HG02642 (cell line): Measurements from ENCODE around the gene ERBB2.
"Not testable (repeated sequence)": the region's sequence is repeated elsewhere in the genome, so short reads cannot be mapped to it uniquely, and the experiment has no call there.

Experiments used
- ATAC-seq: cut with Tn5 transposase; IDR thresholded peaks from one replicate; pipeline ENCODE4 v1.9.1; 2021; ENCODE audit warnings: mild to moderate bottlenecking; ENCODE audit not compliant: unreplicated experiment, poor library complexity

Gene ERBB2

GRCh38 chr17:39754958-39755553 lies 55.2 kb downstream of the ERBB2 start:
- ATAC-seq: no peak

- no peak for ATAC-seq
Measured at GRCh38 chr17:39755554-39756379, 55.9 kb downstream of the ERBB2 start.

GRCh38 chr17:39756380-39757079 lies 56.7 kb downstream of the ERBB2 start:
- ATAC-seq: no peak

- ATAC-seq: no peak
Measured at GRCh38 chr17:39757176-39757662, 57.4 kb downstream of the ERBB2 start.

- no peak for ATAC-seq
Measured at GRCh38 chr17:39757931-39758873, 58.3 kb downstream of the ERBB2 start.

GRCh38 chr17:39759204-39759603 lies 59.3 kb downstream of the ERBB2 start:
- ATAC-seq: no peak

GRCh38 chr17:39761861-39762496 lies 62.1 kb downstream of the ERBB2 start:
- no peak for ATAC-seq

- no peak for ATAC-seq
Measured at GRCh38 chr17:39763051-39763820, 63.4 kb downstream of the ERBB2 start.

GRCh38 chr17:39764171-39764570 lies 64.3 kb downstream of the ERBB2 start:
- ATAC-seq: not testable (repeated sequence)

- ATAC-seq: no peak
Measured at GRCh38 chr17:39765175-39765574, 65.3 kb downstream of the ERBB2 start.

GRCh38 chr17:39765766-39766165 lies 65.9 kb downstream of the ERBB2 start:
- no peak for ATAC-seq

GRCh38 chr17:39767147-39767546 lies 67.3 kb downstream of the ERBB2 start:
- no peak for ATAC-seq

- ATAC-seq: peak; percentile 53
Measured at GRCh38 chr17:39769974-39770587, 70.2 kb downstream of the ERBB2 start.

GRCh38 chr17:39772415-39772814 lies 72.6 kb downstream of the ERBB2 start:
- ATAC-seq: no peak

- no peak for ATAC-seq
Measured at GRCh38 chr17:39772987-39773934, 73.4 kb downstream of the ERBB2 start.

GRCh38 chr17:39774047-39774446 lies 74.2 kb downstream of the ERBB2 start:
- no peak for ATAC-seq

- no peak for ATAC-seq
Measured at GRCh38 chr17:39775031-39775430, 75.2 kb downstream of the ERBB2 start.
